Measurements from ENCODE around the gene SORCS2. TPM values are rescaled to one million over a fixed set of nuclear protein-coding genes. Genes with fewer than 3 reads are reported as not detected.

SORCS2 gene
- total RNA-seq, 5 donors from 2014 or later (not counting 1 experiment from before 2014, with no cell fraction given): 0.22 TPM; not detected in 4

DNA sequence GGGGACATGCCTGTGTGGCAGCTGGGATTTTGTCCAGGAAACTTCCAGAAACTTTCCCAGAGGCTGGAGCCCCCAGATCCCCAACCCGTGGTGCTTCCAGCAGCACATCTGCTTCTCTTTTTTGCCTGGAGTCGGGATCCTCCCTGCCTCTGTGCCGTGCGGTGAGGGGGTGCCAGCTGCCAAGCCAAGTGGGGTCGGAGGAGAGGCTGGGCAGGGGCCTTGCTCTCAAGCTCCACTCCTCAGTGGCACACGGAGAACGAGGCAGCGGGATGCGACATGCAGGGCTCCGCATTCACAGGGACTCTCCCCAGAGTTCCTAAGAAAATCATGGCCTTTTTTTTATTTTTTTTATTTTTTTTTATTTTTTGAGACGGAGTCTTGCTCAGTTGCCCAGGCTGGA, 121.7 kb downstream of the SORCS2 start:
- no peak overlapping the region for H3K4me3 ChIP-seq (ENCODE audit: control insufficient read depth in 1 of 2, extremely low read depth in 1 of 2, low read length in 1 of 2)
- no peak for DNase-seq
- peaks cover 0 to 17% of the 10 kb centered on the region in 2 experiments for H3K27me3 ChIP-seq (replicated peaks in 1 of 2; ENCODE audit: control insufficient read depth in 2 of 2, extremely low read depth in 1 of 2, insufficient read depth in 2 of 2, low read length in 1 of 2)
- ATAC-seq (replicated peaks in 1 of 4): no peak
- CTCF ChIA-PET: no interaction called here
- Mint-ChIP-seq H3K4me1 (no peaks in the 10 kb centered on the region), H3K9me3 (peaks cover 5 to 11% (median 8%) of the 10 kb centered on the region in 3 donors), H3K27ac (no peak overlapping the region), H3K27me3 (peaks cover 4% of the 10 kb centered on the region in 2 donors), H3K36me3 (no peaks in the 10 kb centered on the region), H3K4me3 (no peak overlapping the region)
- no peaks in the 10 kb centered on the region for H3K36me3 ChIP-seq (ENCODE audit: control insufficient read depth in 2 of 2, extremely low read depth in 1 of 2, insufficient read depth in 1 of 2, low read length in 1 of 2)
- H3K27ac ChIP-seq (ENCODE audit: low read length): no peak overlapping the region
- H3K9me3 ChIP-seq: no peaks in the 10 kb centered on the region
- 87% methylated on average over 8 of the region's 11 CpGs for WGBS (ENCODE audit: insufficient coverage)
- H3K4me1 ChIP-seq (ENCODE audit: control insufficient read depth in 1 of 2, extremely low read depth in 1 of 2, insufficient read depth in 2 of 2, low read length in 2 of 2): no peaks in the 10 kb centered on the region
- POLR2A ChIA-PET: no interaction called here

DNA sequence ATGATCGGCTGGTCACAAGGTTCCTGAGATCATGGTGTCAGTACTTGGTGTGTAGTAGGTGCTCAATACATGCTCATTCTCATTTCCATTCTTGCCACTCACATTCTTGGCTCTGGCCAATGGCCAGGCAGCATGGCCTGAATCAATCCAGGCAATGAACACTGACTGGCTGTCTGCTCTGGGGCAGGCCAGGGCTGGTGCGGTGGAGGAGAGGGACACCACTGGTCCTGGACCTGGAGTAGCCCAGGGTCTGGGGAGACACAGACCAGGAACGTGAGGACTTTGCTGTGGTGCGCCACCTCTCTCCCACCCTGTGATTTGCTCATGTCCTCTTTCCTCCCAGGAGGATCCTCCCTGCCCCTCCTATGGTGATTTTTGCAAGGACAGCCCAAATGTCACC, 122.9 kb downstream of the SORCS2 start:
- H3K27ac Mint-ChIP-seq: no peak overlapping the region
- no peaks in the 10 kb centered on the region for H3K36me3 Mint-ChIP-seq
- Histone ChIP-seq H3K9me3 (no peaks in the 10 kb centered on the region), H3K36me3 (ENCODE audit: control insufficient read depth in 2 of 2, extremely low read depth in 1 of 2, insufficient read depth in 1 of 2, low read length in 1 of 2) (no peaks in the 10 kb centered on the region), H3K27me3 (replicated peaks in 1 of 2; ENCODE audit: control insufficient read depth in 2 of 2, extremely low read depth in 1 of 2, insufficient read depth in 2 of 2, low read length in 1 of 2) (peaks cover 0 to 9% of the 10 kb centered on the region in 2 experiments), H3K4me3 (ENCODE audit: control insufficient read depth in 1 of 2, extremely low read depth in 1 of 2, low read length in 1 of 2) (no peak overlapping the region), H3K27ac (ENCODE audit: low read length) (no peak overlapping the region), H3K4me1 (ENCODE audit: control insufficient read depth in 1 of 2, extremely low read depth in 1 of 2, insufficient read depth in 2 of 2, low read length in 2 of 2) (no peaks in the 10 kb centered on the region)
- H3K27me3 Mint-ChIP-seq: peaks cover 4% of the 10 kb centered on the region in 2 donors
- no peak overlapping the region for H3K4me3 Mint-ChIP-seq
- H3K4me1 Mint-ChIP-seq: no peaks in the 10 kb centered on the region
- H3K9me3 Mint-ChIP-seq: peaks cover 11 to 15% (median 11%) of the 10 kb centered on the region in 3 donors
- WGBS (ENCODE audit: insufficient coverage): 75% methylated on average over 3 of the region's 4 CpGs
- POLR2A ChIA-PET: no interaction called here
- ATAC-seq (replicated peaks in 1 of 4) (no peak), DNase-seq (no peak)
- CTCF ChIA-PET: no interaction called here

DNA sequence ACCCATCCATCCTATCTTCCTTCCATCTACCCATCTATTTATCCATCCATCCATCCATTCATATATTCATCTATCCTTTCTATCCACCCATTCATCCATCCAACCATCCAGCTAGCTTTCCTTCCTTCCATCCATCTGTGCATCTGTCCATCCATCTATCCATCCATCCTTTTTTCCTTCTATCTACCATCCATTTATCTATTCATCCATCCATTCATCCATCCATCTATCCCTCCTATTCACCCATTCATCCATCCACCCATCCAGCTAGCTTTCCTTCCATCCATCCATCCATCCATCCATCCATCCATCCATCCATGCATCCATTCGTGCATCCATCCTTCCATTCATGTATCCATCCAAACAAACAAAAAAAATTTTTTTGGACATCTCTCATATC, 123.6 kb downstream of the SORCS2 start:
- POLR2A ChIA-PET: no interaction called here
- H3K4me3 Mint-ChIP-seq: no peak overlapping the region
- H3K27me3 ChIP-seq (replicated peaks in 1 of 2; ENCODE audit: control insufficient read depth in 2 of 2, extremely low read depth in 1 of 2, insufficient read depth in 2 of 2, low read length in 1 of 2): peaks cover 0 to 9% of the 10 kb centered on the region in 2 experiments
- H3K27ac ChIP-seq (ENCODE audit: low read length): no peak overlapping the region
- H3K9me3 Mint-ChIP-seq: peaks cover 11 to 19% (median 13%) of the 10 kb centered on the region in 3 donors
- no CpG with 5 or more reads among the region's 1 CpG for WGBS (ENCODE audit: insufficient coverage)
- peaks cover 4% of the 10 kb centered on the region in 2 donors for H3K27me3 Mint-ChIP-seq
- ATAC-seq (replicated peaks in 1 of 4) (no peak), DNase-seq (no peak)
- no peaks in the 10 kb centered on the region for H3K4me1 ChIP-seq (ENCODE audit: control insufficient read depth in 1 of 2, extremely low read depth in 1 of 2, insufficient read depth in 2 of 2, low read length in 2 of 2)
- no peaks in the 10 kb centered on the region for H3K4me1 Mint-ChIP-seq
- CTCF ChIA-PET: no interaction called here
- no peak overlapping the region for H3K27ac Mint-ChIP-seq
- no peaks in the 10 kb centered on the region for H3K36me3 ChIP-seq (ENCODE audit: control insufficient read depth in 2 of 2, extremely low read depth in 1 of 2, insufficient read depth in 1 of 2, low read length in 1 of 2)
- no peaks in the 10 kb centered on the region for H3K36me3 Mint-ChIP-seq
- H3K9me3 ChIP-seq: no peaks in the 10 kb centered on the region
- no peak overlapping the region for H3K4me3 ChIP-seq (ENCODE audit: control insufficient read depth in 1 of 2, extremely low read depth in 1 of 2, low read length in 1 of 2)

GRCh38 chr4:7319024-7319423, 126.7 kb downstream of the SORCS2 start:
- ChIA-PET POLR2A (no interaction called here), CTCF (no interaction called here)
- H3K36me3 Mint-ChIP-seq: no peaks in the 10 kb centered on the region
- peaks cover 4 to 5% of the 10 kb centered on the region in 2 donors for H3K27me3 Mint-ChIP-seq
- ATAC-seq (replicated peaks in 1 of 4): no peak
- no peak overlapping the region for H3K4me3 ChIP-seq (ENCODE audit: control insufficient read depth in 1 of 2, extremely low read depth in 1 of 2, low read length in 1 of 2)
- no peaks in the 10 kb centered on the region for H3K36me3 ChIP-seq (ENCODE audit: control insufficient read depth in 2 of 2, extremely low read depth in 1 of 2, insufficient read depth in 1 of 2, low read length in 1 of 2)
- peaks cover 0 to 7% of the 10 kb centered on the region in 2 experiments for H3K4me1 ChIP-seq (ENCODE audit: control insufficient read depth in 1 of 2, extremely low read depth in 1 of 2, insufficient read depth in 2 of 2, low read length in 2 of 2)
- peaks cover 0 to 19% of the 10 kb centered on the region in 2 experiments for H3K27me3 ChIP-seq (replicated peaks in 1 of 2; ENCODE audit: control insufficient read depth in 2 of 2, extremely low read depth in 1 of 2, insufficient read depth in 2 of 2, low read length in 1 of 2)
- H3K27ac Mint-ChIP-seq: no peak overlapping the region
- no peak overlapping the region for H3K27ac ChIP-seq (ENCODE audit: low read length)
- no peak for DNase-seq
- no peaks in the 10 kb centered on the region for H3K9me3 ChIP-seq
- H3K4me1 Mint-ChIP-seq: no peaks in the 10 kb centered on the region
- no peak overlapping the region for H3K4me3 Mint-ChIP-seq
- H3K9me3 Mint-ChIP-seq: peaks cover 11 to 23% (median 13%) of the 10 kb centered on the region in 3 donors
- WGBS (ENCODE audit: insufficient coverage): no CpG with 5 or more reads among the region's 4 CpGs

DNA sequence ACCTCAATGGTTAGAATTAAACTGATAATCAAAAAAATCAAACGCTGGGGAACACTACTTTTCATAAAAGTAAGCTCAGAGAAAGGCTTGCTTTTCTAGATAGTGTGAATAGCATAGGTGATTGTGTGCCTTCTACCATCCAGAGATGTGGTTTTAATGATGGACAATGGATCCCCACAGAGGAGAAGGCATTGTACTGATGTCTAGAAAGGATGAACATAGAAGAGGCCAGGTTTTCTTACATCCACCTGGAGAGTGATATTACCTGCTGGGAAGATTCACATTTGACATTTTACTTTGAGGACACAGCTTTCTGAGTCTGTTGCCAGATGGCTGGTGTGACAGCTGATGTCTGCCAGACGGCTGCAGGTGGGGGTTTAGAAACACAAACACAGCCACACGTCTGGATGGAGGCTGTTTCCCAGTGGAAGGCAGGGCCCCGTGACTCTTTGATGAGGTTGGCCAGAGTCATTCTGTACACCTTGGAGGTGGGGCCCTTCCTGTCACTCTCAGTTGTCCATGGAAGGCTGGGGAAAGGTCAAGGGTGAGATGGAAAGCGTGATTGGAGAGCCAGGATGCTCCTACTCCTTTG, 128.0 kb downstream of the SORCS2 start:
- Histone ChIP-seq H3K36me3 (ENCODE audit: control insufficient read depth in 2 of 2, extremely low read depth in 1 of 2, insufficient read depth in 1 of 2, low read length in 1 of 2) (no peaks in the 10 kb centered on the region), H3K4me3 (ENCODE audit: control insufficient read depth in 1 of 2, extremely low read depth in 1 of 2, low read length in 1 of 2) (no peak overlapping the region), H3K27ac (ENCODE audit: low read length) (no peak overlapping the region), H3K4me1 (ENCODE audit: control insufficient read depth in 1 of 2, extremely low read depth in 1 of 2, insufficient read depth in 2 of 2, low read length in 2 of 2) (peaks cover 0 to 19% of the 10 kb centered on the region in 2 experiments), H3K27me3 (replicated peaks in 1 of 2; ENCODE audit: control insufficient read depth in 2 of 2, extremely low read depth in 1 of 2, insufficient read depth in 2 of 2, low read length in 1 of 2) (peaks cover 0 to 23% of the 10 kb centered on the region in 2 experiments), H3K9me3 (no peaks in the 10 kb centered on the region)
- WGBS (ENCODE audit: insufficient coverage): 60% methylated on average over 3 of the region's 5 CpGs
- ChIA-PET CTCF (no interaction called here), POLR2A (no interaction called here)
- Mint-ChIP-seq H3K4me3 (no peak overlapping the region), H3K27me3 (peaks cover 4 to 8% of the 10 kb centered on the region in 2 donors), H3K4me1 (peaks cover 0 to 2% (median 0%) of the 10 kb centered on the region in 3 donors), H3K27ac (no peak overlapping the region), H3K36me3 (no peaks in the 10 kb centered on the region), H3K9me3 (peaks cover 11 to 23% (median 13%) of the 10 kb centered on the region in 3 donors)
- DNase-seq: no peak
- no peak for ATAC-seq (replicated peaks in 1 of 4)

DNA sequence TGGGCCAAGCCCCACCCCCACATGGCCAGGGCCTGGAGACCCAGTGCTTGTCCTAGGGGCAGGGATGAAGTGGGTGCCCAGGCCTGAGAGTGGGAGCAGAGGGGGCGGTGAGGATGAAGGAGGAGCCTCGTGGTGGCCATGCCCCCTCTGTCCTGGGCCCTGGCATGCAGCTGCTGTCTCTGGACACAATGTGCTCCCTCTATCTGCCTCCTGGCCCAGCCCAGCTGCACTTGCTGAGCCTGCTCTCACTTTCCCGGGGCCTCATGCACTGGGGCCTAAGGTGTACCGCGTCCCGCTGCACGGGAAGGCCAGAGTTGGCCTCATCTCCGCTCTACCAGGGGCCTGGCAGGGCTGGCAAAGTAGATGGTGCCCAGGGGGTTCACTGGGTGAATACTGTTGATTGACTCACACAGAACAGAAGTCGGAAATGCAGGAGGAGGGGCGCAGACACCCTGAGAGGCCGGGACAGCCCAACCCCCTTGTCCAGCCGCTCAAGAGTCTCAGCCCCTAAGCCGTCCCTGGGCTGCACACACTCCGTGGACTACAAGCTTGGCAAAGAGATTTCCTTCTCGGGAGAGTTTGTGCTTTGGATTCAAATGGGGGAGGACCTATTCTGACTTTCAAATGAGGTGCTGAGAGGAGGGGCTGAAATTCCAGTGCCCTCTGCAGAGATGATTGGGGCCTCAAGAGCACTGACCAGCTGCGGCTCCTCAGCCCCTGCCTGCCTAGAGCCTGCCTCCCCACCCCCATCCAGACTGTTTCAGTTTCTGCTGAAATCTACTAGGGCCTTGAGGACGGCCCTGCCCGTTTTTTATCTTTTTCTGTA, 130.0 kb downstream of the SORCS2 start:
- H3K4me1 Mint-ChIP-seq: peaks cover 0 to 3% (median 2%) of the 10 kb centered on the region in 3 donors
- no peak for ATAC-seq (replicated peaks in 1 of 4)
- WGBS (ENCODE audit: insufficient coverage): 64% methylated on average over 14 of the region's 18 CpGs

More for the DNA sequence above, 130.0 kb downstream of the SORCS2 start:
- POLR2A ChIA-PET: no interaction called here
- H3K4me1 ChIP-seq (ENCODE audit: control insufficient read depth in 1 of 2, extremely low read depth in 1 of 2, insufficient read depth in 2 of 2, low read length in 2 of 2): peaks cover 0 to 36% of the 10 kb centered on the region in 2 experiments
- H3K36me3 ChIP-seq (ENCODE audit: control insufficient read depth in 2 of 2, extremely low read depth in 1 of 2, insufficient read depth in 1 of 2, low read length in 1 of 2): no peaks in the 10 kb centered on the region
- peaks cover 0 to 35% of the 10 kb centered on the region in 2 experiments for H3K27me3 ChIP-seq (replicated peaks in 1 of 2; ENCODE audit: control insufficient read depth in 2 of 2, extremely low read depth in 1 of 2, insufficient read depth in 2 of 2, low read length in 1 of 2)
- H3K27ac ChIP-seq (ENCODE audit: low read length): no peak overlapping the region
- Mint-ChIP-seq H3K27ac (no peak overlapping the region), H3K27me3 (peaks cover 0 to 15% of the 10 kb centered on the region in 2 donors), H3K4me3 (no peak overlapping the region), H3K9me3 (peaks cover 6 to 23% (median 13%) of the 10 kb centered on the region in 3 donors), H3K36me3 (no peaks in the 10 kb centered on the region)
- DNase-seq: no peak
- H3K9me3 ChIP-seq: no peaks in the 10 kb centered on the region
- CTCF ChIA-PET: no interaction called here
- no peak overlapping the region for H3K4me3 ChIP-seq (ENCODE audit: control insufficient read depth in 1 of 2, extremely low read depth in 1 of 2, low read length in 1 of 2)
